Endothelial cell of umbilical vein (primary cell): ENCODE data around the gene DCC. TPM values are rescaled to one million over a fixed set of nuclear protein-coding genes. Genes with fewer than 3 reads are reported as not detected.

Source experiments
- BruUV-seq: library from RNA; stranded (reverse); fragments of 400-500 nt; replicated peaks from 2 replicates; lab custom pipeline; 2021; lab: Mats Ljungman, UMichigan
- CTCF ChIA-PET: fragments of 300-600, 350-600 bp; sonication (Branson Sonifier 250); formaldehyde crosslinking; loops from one replicate; lab custom pipeline; 2021; ENCODE audit warnings: antibody characterized with exemption, inconsistent platforms; lab: Charles Lee
- POLR2A ChIA-PET: fragments of 300-600, 350-600 bp; sonication (Branson Sonifier 250); formaldehyde crosslinking; loops from one replicate; lab custom pipeline; 2021; ENCODE audit warnings: antibody characterized with exemption, inconsistent platforms; lab: Charles Lee
- DNase-seq: peaks from one replicate; pipeline ENCODE4 v3.0.0-alpha.2; 2011; ENCODE audit warnings: low read depth, low spot score
- FAIRE-seq: peaks from 2 replicates; lab custom pipeline; 2011; peaks lifted over from hg19 to GRCh38; lab: Jason Lieb, UNC
- H2AFZ ChIP-seq: 2 replicates; pipeline ENCODE4 v1.6.0; 2012; ENCODE audit warnings: low read depth, low read length, control low read depth, inconsistent platforms
- H3K27ac ChIP-seq: 2 replicates; pipeline ENCODE4 v1.5.1; 2011; ENCODE audit warnings: low read depth, mild to moderate bottlenecking, control low read depth, low read length, moderate library complexity; ENCODE audit not compliant: insufficient read depth
- H3K27me3 ChIP-seq, 2 experiments: 2 replicates each; pipeline versions ENCODE4 v1.6.0 to v1.6.1; 2011; ENCODE audit warnings: low read length in 2 of 2, mixed read lengths in 1 of 2; ENCODE audit not compliant: control insufficient read depth in 2 of 2, insufficient read depth in 2 of 2
- H3K36me3 ChIP-seq, 2 experiments: 2 replicates in 1 of 2; 3 replicates in 1 of 2; pipeline ENCODE4 v1.5.1; 2011; ENCODE audit warnings: low read length in 2 of 2, mild to moderate bottlenecking in 1 of 2, moderate library complexity in 1 of 2; ENCODE audit not compliant: control insufficient read depth in 2 of 2, insufficient read depth in 2 of 2; ENCODE audit errors: extremely low read depth in 1 of 2
- H3K4me1 ChIP-seq: 3 replicates; pipeline ENCODE4 v1.5.1; 2011; ENCODE audit warnings: mild to moderate bottlenecking, low read length; ENCODE audit not compliant: control insufficient read depth, insufficient read depth; ENCODE audit errors: extremely low read depth
- H3K4me2 ChIP-seq: 2 replicates; pipeline ENCODE4 v1.6.1; 2011; ENCODE audit warnings: low read length, control low read depth, mixed read lengths; ENCODE audit not compliant: insufficient read depth
- H3K4me3 ChIP-seq, 3 experiments: fragments of 200-600 bp in 1 of 3; sonication (generic), shearing (Covaris generic) in 1 of 3; replicated peaks in 1 of 3; 2 replicates each; pipeline ENCODE4 v1.5.1; 2011 to 2016; ENCODE audit warnings: control low read depth in 3 of 3, low read length in 3 of 3, mild to moderate bottlenecking in 2 of 3, inconsistent platforms in 1 of 3, low read depth in 1 of 3, moderate library complexity in 1 of 3; ENCODE audit not compliant: insufficient read depth in 1 of 3
- H3K79me2 ChIP-seq: 2 replicates; pipeline ENCODE4 v1.6.0; 2012; ENCODE audit warnings: low read length, inconsistent platforms; ENCODE audit not compliant: control insufficient read depth, insufficient read depth
- H3K9ac ChIP-seq: replicated peaks from 2 replicates; pipeline ENCODE3; 2011; ENCODE audit warnings: low read length, control low read depth; ENCODE audit not compliant: insufficient read depth; ENCODE audit errors: extremely low read depth
- H3K9me1 ChIP-seq: replicated peaks from 3 replicates; pipeline ENCODE4 v1.6.0; 2011; ENCODE audit warnings: mild to moderate bottlenecking, low read length; ENCODE audit not compliant: control insufficient read depth, insufficient read depth; ENCODE audit errors: extremely low read depth
- H3K9me3 ChIP-seq: replicated peaks from 2 replicates; pipeline ENCODE4 v1.5.1; 2012; ENCODE audit warnings: low read length, inconsistent platforms; ENCODE audit not compliant: control insufficient read depth, insufficient read depth
- H4K20me1 ChIP-seq: replicated peaks from 2 replicates; pipeline ENCODE3; 2011; ENCODE audit warnings: mild to moderate bottlenecking, low read length; ENCODE audit not compliant: control insufficient read depth, insufficient read depth; ENCODE audit errors: extremely low read depth
- CTCF ChIP-seq, 2 donors: IDR thresholded peaks; 1 replicate in 1 of 2; 2 replicates in 1 of 2; pipeline ENCODE4 v1.5.1; 2011; ENCODE audit warnings: low read length in 2 of 2, mild to moderate bottlenecking in 2 of 2, moderate library complexity in 2 of 2, control low read depth in 1 of 2, inconsistent platforms in 1 of 2, low read depth in 1 of 2; ENCODE audit not compliant: insufficient read depth in 1 of 2; ENCODE audit errors: extremely low read depth in 1 of 2
- EZH2 ChIP-seq: IDR thresholded peaks from 2 replicates; pipeline ENCODE4 v1.6.1; 2012; ENCODE audit warnings: borderline replicate concordance, low read depth, mild to moderate bottlenecking, moderate library complexity, low read length, inconsistent platforms; ENCODE audit not compliant: severe bottlenecking
- FOS ChIP-seq: IDR thresholded peaks from 2 replicates; pipeline ENCODE4 v1.6.1; 2011; ENCODE audit warnings: mild to moderate bottlenecking, low read length, moderate library complexity, borderline replicate concordance; ENCODE audit not compliant: insufficient read depth
- MAX ChIP-seq: IDR thresholded peaks from 2 replicates; pipeline ENCODE4 v1.6.1; 2011; ENCODE audit not compliant: insufficient read depth, insufficient read length
- dilution Hi-C: fragments of 300-500 bp; cut with MboI; formaldehyde crosslinking; loops from one replicate; pipeline ENCODE4 v1.15.0; 2019; ENCODE audit warnings: low sequenced_read_pairs; ENCODE audit not compliant: extremely low pct_ligation_motif_present
- intact Hi-C: fragments of 100-400 bp; cut with micrococcal nuclease; formaldehyde crosslinking; loops from one replicate; pipeline ENCODE4 v1.10.0; 2022
- polyA plus RNA-seq, 4 experiments: library from polyadenylated mRNA; depleted of rRNA in 3 of 4; stranded (reverse) in 3 of 4; unstranded in 1 of 4; fragments of >200 nt; gene quantifications; 2 replicates each; pipeline versions ENCODE4 v1.2.1 to v1.2.3, GENCODE V29; 2011 to 2012; ENCODE audit warnings: missing spikeins in 1 of 4
- total RNA-seq: library from RNA; stranded (reverse); gene quantifications from 2 replicates; pipeline ENCODE4 v1.2.3, GENCODE V29; 2021

The DCC gene
- total and polyA plus RNA-seq, 2 donors (not counting 3 experiments of a cell fraction or from before 2014, with no cell fraction given), result not detected

GRCh38 chr18:52897611-52898484 lies 557.9 kb downstream of the DCC start:
- no TSS peak for BruUV-seq
- Histone ChIP-seq H4K20me1 (no peaks in the 10 kb centered on the region), H3K4me3 (no peak overlapping the region), H3K27me3 (no peaks in the 10 kb centered on the region), H3K4me1 (no peaks in the 10 kb centered on the region), H2AFZ (no peak overlapping the region), H3K9me1 (no peaks in the 10 kb centered on the region), H3K27ac (no peak overlapping the region), H3K9me3 (peaks cover 2% of the 10 kb centered on the region), H3K4me2 (no peak overlapping the region), H3K36me3 (no peaks in the 10 kb centered on the region), H3K9ac (no peak overlapping the region), H3K79me2 (no peaks in the 10 kb centered on the region)
- no peak for FAIRE-seq
- no peak for DNase-seq
- intact Hi-C loops (no loop called here), dilution Hi-C loops (no loop called here)
- no peak for TF ChIP-seq CTCF (IDR thresholded peaks at IDR 0.05; ENCODE audit: extremely low read depth in 1 of 2, insufficient read depth in 1 of 2, low read depth in 1 of 2, low read length in 2 of 2)
- TF ChIP-seq MAX, result no peak
- no peak for TF ChIP-seq EZH2
- TF ChIP-seq FOS, result no peak
- CTCF ChIA-PET, result no interaction called here
- POLR2A ChIA-PET, result no interaction called here
